Right cardiac atrium (tissue), 5 donors: Measurements from ENCODE around the gene TYW1. TPM values are rescaled to one million over a fixed set of nuclear protein-coding genes. Genes with fewer than 3 reads are reported as not detected.
A peak's percentile ranks its signal among the peaks of the same experiment; 100 is the strongest.
"Not testable (repeated sequence)": the region's sequence is repeated elsewhere in the genome, so short reads cannot be mapped to it uniquely, and the experiment has no call there.

ENCODE experiments used
- ATAC-seq, 2 donors: fragments of 200-7000 bp; cut with Tn5 transposase; one replicate each; pipeline versions ENCODE4 v1.8.0 to v1.9.1; 2020; ENCODE audit warnings: moderate library complexity in 2 of 2, mild to moderate bottlenecking in 1 of 2
- DNase-seq, 3 donors: peaks; one replicate each; pipeline ENCODE4 v3.0.0-alpha.2; 2020
- H3K27ac ChIP-seq: one replicate; pipeline ENCODE4 v1.5.1; 2013; ENCODE audit warnings: mild to moderate bottlenecking, low read length, control low read depth, moderate library complexity
- H3K27me3 ChIP-seq: one replicate; pipeline ENCODE4 v1.6.1; 2013; ENCODE audit not compliant: control insufficient read depth, insufficient read depth
- H3K4me1 ChIP-seq: one replicate; pipeline ENCODE4 v1.6.1; 2013; ENCODE audit warnings: low read length; ENCODE audit not compliant: control insufficient read depth, insufficient read depth
- H3K4me3 ChIP-seq: one replicate; pipeline ENCODE4 v1.5.1; 2013; ENCODE audit warnings: low read length, control low read depth
- H3K9me3 ChIP-seq: one replicate; pipeline ENCODE4 v1.6.1; 2013; ENCODE audit warnings: low read length; ENCODE audit not compliant: control insufficient read depth
- WGBS: extraction: QIAGEN DNeasy Blood & Tissue Kit; methylation state at CpG from one replicate; pipeline ENCODE4 v1.1.7; 2013; 5-methylcytosine and 5-hydroxymethylcytosine counted together
- intact Hi-C, 4 donors: fragments of 100-400 bp; cut with DNase I; formaldehyde crosslinking; loops; one replicate each; pipeline versions ENCODE4 v1.11.0 to v1.14.0; 2022 to 2023
- polyA plus RNA-seq: library from polyadenylated mRNA; stranded (reverse); fragments of 200-250 nt; gene quantifications from one replicate; pipeline ENCODE4 v1.2.3, GENCODE V29; 2013
- total RNA-seq, 4 donors: library from RNA; stranded (reverse); fragmentation: NEBNext Ultra II Directional; extraction: Animal tissue kit (Norgen Biotek cat#: 25700); gene quantifications; one replicate each; pipeline ENCODE4 v1.2.1, GENCODE V29; 2021
- donor health status: healthy with polysubstance abuse.
- donor health status: DM: no; HTN: yes; CAD: no.
- donor health status: DM: no; HTN: no; CAD: no.
- donor health status: DM: no; HTN: yes; CAD: no; lungs with severe emphysema.
- donor health status: DM: yes; HTN: yes; CAD: no.

TYW1 gene
- total and polyA plus RNA-seq, 5 donors = 7.0 to 12.1 (median 11.7) TPM

DNA sequence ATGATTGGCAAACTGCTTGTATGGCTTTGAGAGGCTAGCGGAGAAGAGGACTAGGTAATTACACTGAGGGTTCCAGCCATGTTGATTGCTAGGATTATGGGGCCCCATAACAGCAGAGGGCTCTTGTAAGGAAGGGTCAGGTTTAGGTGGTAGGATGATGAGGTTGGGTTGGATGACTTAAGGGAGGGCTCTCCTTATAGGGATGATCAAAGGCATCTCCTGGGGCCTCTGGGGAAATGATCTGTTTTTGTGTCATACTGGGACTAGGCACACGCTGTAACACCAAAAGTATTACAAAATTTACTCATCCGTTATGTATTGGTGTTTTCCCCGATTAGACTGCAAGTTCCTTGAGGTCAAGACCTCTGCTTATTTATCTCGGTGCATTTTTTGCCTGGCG, 103.4 kb downstream of the TYW1 start:
- intact Hi-C loops, DNase-seq, H3K9me3 ChIP-seq, H3K4me1 ChIP-seq, ATAC-seq, H3K27me3 ChIP-seq, H3K27ac ChIP-seq, H3K4me3 ChIP-seq: not testable (repeated sequence)
- WGBS = 96% methylated on average over 6 of the region's 6 CpGs

DNA sequence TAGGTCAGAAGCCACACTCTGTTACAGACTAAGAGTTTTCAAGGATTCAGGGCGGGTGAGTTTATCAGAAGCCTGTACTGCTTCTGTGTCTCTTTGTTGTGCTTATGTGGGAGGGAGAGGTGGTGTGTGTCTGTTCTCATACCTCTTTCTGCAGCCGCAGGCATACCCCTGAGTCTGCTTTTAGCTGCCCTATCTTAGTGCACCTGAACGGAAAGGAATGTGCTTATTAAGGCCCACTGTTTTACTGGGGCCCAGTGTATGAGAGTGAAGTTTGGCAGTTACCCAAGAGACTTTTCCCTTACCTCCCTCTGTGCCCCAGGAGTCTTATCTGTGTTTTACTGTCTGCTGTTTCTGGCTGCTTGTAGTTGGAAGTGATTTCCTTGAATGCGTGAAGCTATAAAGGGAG, 104.3 kb downstream of the TYW1 start:
- H3K4me1 ChIP-seq = no peaks in the 10 kb centered on the region
- 63% methylated on average over 4 of the region's 4 CpGs for WGBS

DNA sequence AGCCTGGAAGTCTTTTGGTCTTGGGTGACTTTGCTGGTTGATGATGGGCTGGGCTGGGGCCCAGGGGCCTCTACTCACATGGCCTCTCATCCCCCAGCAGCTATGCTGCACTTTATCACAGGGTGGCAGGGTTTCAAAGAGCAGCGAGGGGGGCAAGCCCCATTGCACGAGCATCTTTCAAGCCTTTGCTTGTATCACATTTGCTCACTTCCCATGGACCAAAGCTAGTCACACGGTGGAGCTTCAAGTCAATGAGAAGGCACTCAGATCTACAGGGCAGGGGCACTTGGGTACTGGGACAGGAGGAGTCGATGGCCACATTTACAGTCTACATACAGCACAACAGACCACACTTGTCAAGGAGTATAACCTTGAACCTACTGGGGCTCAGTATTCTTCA, 108.3 kb downstream of the TYW1 start:
- 60% methylated on average over 4 of the region's 4 CpGs for WGBS
- DNase-seq, intact Hi-C loops, H3K27me3 ChIP-seq, H3K4me1 ChIP-seq, H3K4me3 ChIP-seq, H3K9me3 ChIP-seq, H3K27ac ChIP-seq: not testable (repeated sequence)
- peak in 1 of 2 donors; percentile 43 for ATAC-seq

More for the DNA sequence above, 104.3 kb downstream of the TYW1 start:
- ATAC-seq (peak; percentile 37 to 44), DNase-seq (no peak)
- no peak overlapping the region for H3K27ac ChIP-seq
- no peaks in the 10 kb centered on the region for H3K27me3 ChIP-seq
- intact Hi-C loops = no loop called here
- H3K9me3 ChIP-seq = no peaks in the 10 kb centered on the region
- H3K4me3 ChIP-seq = no peak overlapping the region

GRCh38 chr7:67105377-67105776, 108.7 kb downstream of the TYW1 start:
- DNase-seq = no peak
- no peaks in the 10 kb centered on the region for H3K27me3 ChIP-seq
- peak in 1 of 2 donors; percentile 33 for ATAC-seq
- 36% methylated on average over 4 of the region's 4 CpGs for WGBS
- no peaks in the 10 kb centered on the region for H3K4me1 ChIP-seq
- no peak overlapping the region for H3K27ac ChIP-seq
- no peaks in the 10 kb centered on the region for H3K9me3 ChIP-seq
- no peak overlapping the region for H3K4me3 ChIP-seq
- intact Hi-C loops = no loop called here

- H3K9me3 ChIP-seq, H3K27me3 ChIP-seq, H3K4me1 ChIP-seq, H3K27ac ChIP-seq, DNase-seq, H3K4me3 ChIP-seq, intact Hi-C loops: not testable (repeated sequence)
- 72% methylated on average over 4 of the region's 4 CpGs for WGBS
- ATAC-seq = peak in 1 of 2 donors; percentile 39
These were observed 109.6 kb downstream of the TYW1 start for GRCh38 chr7:67106255-67106654.

DNA sequence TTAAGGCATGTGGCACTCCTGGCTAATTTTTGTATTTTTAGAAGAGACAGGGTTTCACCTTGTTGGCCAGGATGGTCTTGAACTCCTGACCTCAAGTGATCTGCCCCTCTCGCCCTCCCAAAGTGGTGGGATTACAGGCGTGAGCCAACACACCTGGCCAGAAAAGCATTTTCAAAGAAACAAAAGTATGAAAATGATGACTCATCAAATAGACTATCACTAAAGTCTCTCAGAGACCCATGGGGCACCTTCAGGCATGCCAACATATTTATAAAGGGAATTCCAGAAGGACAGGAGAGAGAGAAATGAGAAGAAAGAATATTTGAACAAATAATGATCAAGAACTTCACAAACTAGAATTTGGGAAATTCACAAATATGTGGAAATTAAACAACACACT, 114.7 kb downstream of the TYW1 start:
- H3K4me1 ChIP-seq, H3K4me3 ChIP-seq, ATAC-seq, DNase-seq, H3K27ac ChIP-seq, H3K9me3 ChIP-seq, intact Hi-C loops, H3K27me3 ChIP-seq: not testable (repeated sequence)
- WGBS = 95% methylated on average over 2 of the region's 2 CpGs

GRCh38 chr7:67114483-67115246, 118.0 kb downstream of the TYW1 start:
- H3K4me3 ChIP-seq, intact Hi-C loops, H3K27me3 ChIP-seq, H3K27ac ChIP-seq, DNase-seq, H3K9me3 ChIP-seq, H3K4me1 ChIP-seq: not testable (repeated sequence)
- peak; percentile 37 to 62 for ATAC-seq

DNA sequence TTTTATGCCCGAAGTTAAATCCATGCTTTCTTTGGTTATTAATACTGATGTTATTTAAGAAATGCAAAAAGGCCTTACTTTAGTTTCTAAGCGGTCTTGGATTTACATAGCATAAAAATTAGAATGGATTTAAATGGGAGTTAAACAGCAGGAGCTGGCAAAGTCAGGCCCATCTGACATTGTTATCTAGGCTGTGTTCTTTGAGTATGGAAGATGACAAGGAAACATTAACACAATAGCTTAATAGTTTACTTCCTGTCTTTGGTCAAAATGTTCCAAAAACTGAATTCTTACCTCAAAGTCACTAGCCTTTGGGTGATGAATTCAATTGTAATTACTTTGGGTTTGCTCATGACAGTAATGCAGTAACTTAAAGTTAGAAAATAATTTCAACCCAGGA, 123.9 kb downstream of the TYW1 start:
- DNase-seq, ATAC-seq, H3K27ac ChIP-seq, H3K4me1 ChIP-seq, H3K27me3 ChIP-seq, intact Hi-C loops, H3K4me3 ChIP-seq, H3K9me3 ChIP-seq: not testable (repeated sequence)
- 76% methylated on average over 2 of the region's 2 CpGs for WGBS

- H3K27ac ChIP-seq, H3K9me3 ChIP-seq, intact Hi-C loops, ATAC-seq, H3K4me1 ChIP-seq, H3K27me3 ChIP-seq, H3K4me3 ChIP-seq, DNase-seq: not testable (repeated sequence)
- 83% methylated on average over 5 of the region's 5 CpGs for WGBS
These were observed 131.6 kb downstream of the TYW1 start for GRCh38 chr7:67128257-67128656.

GRCh38 chr7:67130766-67131165, 134.1 kb downstream of the TYW1 start:
- 68% methylated on average over 1 of the region's 1 CpG for WGBS
- not testable (repeated sequence) for H3K27me3 ChIP-seq, ATAC-seq

DNA sequence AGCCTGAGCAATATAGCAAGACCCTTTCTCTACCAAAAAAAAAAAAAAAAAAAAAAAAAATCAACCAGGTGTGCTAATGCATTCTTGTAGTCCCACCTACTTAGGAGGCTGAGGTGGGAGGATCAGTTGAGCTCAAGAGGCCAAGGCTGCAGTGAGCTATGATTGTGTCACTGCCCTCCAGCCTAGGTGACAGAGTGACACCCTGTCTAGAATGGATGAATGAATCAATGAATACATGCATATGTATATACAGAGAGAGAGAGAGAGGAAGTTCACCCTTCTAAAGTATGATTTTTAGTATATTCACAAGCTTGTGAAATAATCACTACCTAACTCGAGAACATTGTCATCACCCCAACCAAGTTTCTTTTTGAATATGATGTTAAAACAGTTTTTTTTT, 138.3 kb downstream of the TYW1 start:
- H3K4me1 ChIP-seq, H3K27ac ChIP-seq, DNase-seq, intact Hi-C loops, H3K4me3 ChIP-seq, H3K9me3 ChIP-seq, H3K27me3 ChIP-seq, ATAC-seq: not testable (repeated sequence)
- 96% methylated on average over 1 of the region's 1 CpG for WGBS

More at GRCh38 chr7:67130766-67131165, 134.1 kb downstream of the TYW1 start:
- DNase-seq, intact Hi-C loops, H3K4me1 ChIP-seq, H3K9me3 ChIP-seq, H3K4me3 ChIP-seq, H3K27ac ChIP-seq: not testable (repeated sequence)
